Endothelial cell of umbilical vein (primary cell): Measurements from ENCODE around the gene YEATS4. TPM values are rescaled to one million over a fixed set of nuclear protein-coding genes. Genes with fewer than 3 reads are reported as not detected.

Source experiments
- BruUV-seq: library from RNA; stranded (reverse); fragments of 400-500 nt; replicated peaks from 2 replicates; lab custom pipeline; 2021; lab: Mats Ljungman, UMichigan
- CTCF ChIA-PET: fragments of 300-600, 350-600 bp; sonication (Branson Sonifier 250); formaldehyde crosslinking; loops from one replicate; lab custom pipeline; 2021; ENCODE audit warnings: antibody characterized with exemption, inconsistent platforms; lab: Charles Lee
- POLR2A ChIA-PET: fragments of 300-600, 350-600 bp; sonication (Branson Sonifier 250); formaldehyde crosslinking; loops from one replicate; lab custom pipeline; 2021; ENCODE audit warnings: antibody characterized with exemption, inconsistent platforms; lab: Charles Lee
- DNase-seq: peaks from one replicate; pipeline ENCODE4 v3.0.0-alpha.2; 2011; ENCODE audit warnings: low read depth, low spot score
- FAIRE-seq: peaks from 2 replicates; lab custom pipeline; 2011; peaks lifted over from hg19 to GRCh38; lab: Jason Lieb, UNC
- H2AFZ ChIP-seq: 2 replicates; pipeline ENCODE4 v1.6.0; 2012; ENCODE audit warnings: low read depth, low read length, control low read depth, inconsistent platforms
- H3K27ac ChIP-seq: 2 replicates; pipeline ENCODE4 v1.5.1; 2011; ENCODE audit warnings: low read depth, mild to moderate bottlenecking, control low read depth, low read length, moderate library complexity; ENCODE audit not compliant: insufficient read depth
- H3K27me3 ChIP-seq, 2 experiments: 2 replicates each; pipeline versions ENCODE4 v1.6.0 to v1.6.1; 2011; ENCODE audit warnings: low read length in 2 of 2, mixed read lengths in 1 of 2; ENCODE audit not compliant: control insufficient read depth in 2 of 2, insufficient read depth in 2 of 2
- H3K36me3 ChIP-seq, 2 experiments: 2 replicates in 1 of 2; 3 replicates in 1 of 2; pipeline ENCODE4 v1.5.1; 2011; ENCODE audit warnings: low read length in 2 of 2, mild to moderate bottlenecking in 1 of 2, moderate library complexity in 1 of 2; ENCODE audit not compliant: control insufficient read depth in 2 of 2, insufficient read depth in 2 of 2; ENCODE audit errors: extremely low read depth in 1 of 2
- H3K4me1 ChIP-seq: 3 replicates; pipeline ENCODE4 v1.5.1; 2011; ENCODE audit warnings: mild to moderate bottlenecking, low read length; ENCODE audit not compliant: control insufficient read depth, insufficient read depth; ENCODE audit errors: extremely low read depth
- H3K4me2 ChIP-seq: 2 replicates; pipeline ENCODE4 v1.6.1; 2011; ENCODE audit warnings: low read length, control low read depth, mixed read lengths; ENCODE audit not compliant: insufficient read depth
- H3K4me3 ChIP-seq, 3 experiments: fragments of 200-600 bp in 1 of 3; sonication (generic), shearing (Covaris generic) in 1 of 3; replicated peaks in 1 of 3; 2 replicates each; pipeline ENCODE4 v1.5.1; 2011 to 2016; ENCODE audit warnings: control low read depth in 3 of 3, low read length in 3 of 3, mild to moderate bottlenecking in 2 of 3, inconsistent platforms in 1 of 3, low read depth in 1 of 3, moderate library complexity in 1 of 3; ENCODE audit not compliant: insufficient read depth in 1 of 3
- H3K79me2 ChIP-seq: 2 replicates; pipeline ENCODE4 v1.6.0; 2012; ENCODE audit warnings: low read length, inconsistent platforms; ENCODE audit not compliant: control insufficient read depth, insufficient read depth
- H3K9ac ChIP-seq: replicated peaks from 2 replicates; pipeline ENCODE3; 2011; ENCODE audit warnings: low read length, control low read depth; ENCODE audit not compliant: insufficient read depth; ENCODE audit errors: extremely low read depth
- H3K9me1 ChIP-seq: replicated peaks from 3 replicates; pipeline ENCODE4 v1.6.0; 2011; ENCODE audit warnings: mild to moderate bottlenecking, low read length; ENCODE audit not compliant: control insufficient read depth, insufficient read depth; ENCODE audit errors: extremely low read depth
- H3K9me3 ChIP-seq: replicated peaks from 2 replicates; pipeline ENCODE4 v1.5.1; 2012; ENCODE audit warnings: low read length, inconsistent platforms; ENCODE audit not compliant: control insufficient read depth, insufficient read depth
- H4K20me1 ChIP-seq: replicated peaks from 2 replicates; pipeline ENCODE3; 2011; ENCODE audit warnings: mild to moderate bottlenecking, low read length; ENCODE audit not compliant: control insufficient read depth, insufficient read depth; ENCODE audit errors: extremely low read depth
- EZH2 ChIP-seq: IDR thresholded peaks from 2 replicates; pipeline ENCODE4 v1.6.1; 2012; ENCODE audit warnings: borderline replicate concordance, low read depth, mild to moderate bottlenecking, moderate library complexity, low read length, inconsistent platforms; ENCODE audit not compliant: severe bottlenecking
- MAX ChIP-seq: IDR thresholded peaks from 2 replicates; pipeline ENCODE4 v1.6.1; 2011; ENCODE audit not compliant: insufficient read depth, insufficient read length
- MYC ChIP-seq: IDR thresholded peaks from one replicate; pipeline ENCODE4 v1.6.1; 2011; ENCODE audit warnings: mild to moderate bottlenecking, low read depth, low read length
- POLR2A ChIP-seq: IDR thresholded peaks from 2 replicates; pipeline ENCODE4 v1.6.1; 2012; ENCODE audit warnings: low read depth, mild to moderate bottlenecking, control low read depth, low read length
- POLR2AphosphoS5 ChIP-seq: IDR thresholded peaks from 2 replicates; pipeline ENCODE4 v1.6.1; 2012; ENCODE audit warnings: low read depth, mild to moderate bottlenecking, control low read depth, low read length, moderate library complexity; ENCODE audit not compliant: insufficient read depth
- dilution Hi-C: fragments of 300-500 bp; cut with MboI; formaldehyde crosslinking; loops from one replicate; pipeline ENCODE4 v1.15.0; 2019; ENCODE audit warnings: low sequenced_read_pairs; ENCODE audit not compliant: extremely low pct_ligation_motif_present
- intact Hi-C: fragments of 100-400 bp; cut with micrococcal nuclease; formaldehyde crosslinking; loops from one replicate; pipeline ENCODE4 v1.10.0; 2022
- polyA plus RNA-seq, 4 experiments: library from polyadenylated mRNA; depleted of rRNA in 3 of 4; stranded (reverse) in 3 of 4; unstranded in 1 of 4; fragments of >200 nt; gene quantifications; 2 replicates each; pipeline versions ENCODE4 v1.2.1 to v1.2.3, GENCODE V29; 2011 to 2012; ENCODE audit warnings: missing spikeins in 1 of 4
- total RNA-seq: library from RNA; stranded (reverse); gene quantifications from 2 replicates; pipeline ENCODE4 v1.2.3, GENCODE V29; 2021

The YEATS4 gene
- total and polyA plus RNA-seq, 2 donors (not counting 3 experiments of a cell fraction or from before 2014, with no cell fraction given), result 13.6 to 16.7 TPM

GRCh38 chr12:69366796-69367195, 7.3 kb downstream of the YEATS4 start:
- BruUV-seq, result no TSS peak
- FAIRE-seq (no peak), DNase-seq (no peak)
- H3K79me2 ChIP-seq, result no peaks in the 10 kb centered on the region
- H4K20me1 ChIP-seq, result no peaks in the 10 kb centered on the region
- H2AFZ ChIP-seq, result no peak overlapping the region
- intact Hi-C loops (no loop called here), dilution Hi-C loops (no loop called here)
- H3K9me1 ChIP-seq, result no peaks in the 10 kb centered on the region
- H3K36me3 ChIP-seq, result peaks cover 0 to 13% of the 10 kb centered on the region in 2 experiments
- H3K27me3 ChIP-seq, result no peaks in the 10 kb centered on the region
- no peak overlapping the region for H3K9ac ChIP-seq
- ChIA-PET POLR2A (no interaction called here), CTCF (interaction anchor here (1.3 to 2.5 kb wide), 3 partner anchors 18 to 204 kb away, joined by 3 to 8 read pairs (median 3); no protein-coding TSS in a partner anchor)
- no peak overlapping the region for H3K27ac ChIP-seq
- H3K4me3 ChIP-seq, result no peak overlapping the region
- H3K4me2 ChIP-seq, result no peak overlapping the region
- H3K9me3 ChIP-seq, result no peaks in the 10 kb centered on the region
- no peak for TF ChIP-seq EZH2
- TF ChIP-seq MAX, result no peak
- no peak for TF ChIP-seq POLR2AphosphoS5
- no peaks in the 10 kb centered on the region for H3K4me1 ChIP-seq

GRCh38 chr12:69368171-69368570, 8.6 kb downstream of the YEATS4 start:
- no peaks in the 10 kb centered on the region for H3K9me3 ChIP-seq
- H2AFZ ChIP-seq, result no peak overlapping the region
- no peak overlapping the region for H3K27ac ChIP-seq
- H4K20me1 ChIP-seq, result no peaks in the 10 kb centered on the region
- FAIRE-seq (no peak), DNase-seq (no peak)
- H3K9ac ChIP-seq, result no peak overlapping the region
- H3K4me3 ChIP-seq, result no peak overlapping the region
- peaks cover 0 to 14% of the 10 kb centered on the region in 2 experiments for H3K36me3 ChIP-seq
- ChIA-PET CTCF (interaction anchor here (1.7 to 2.5 kb wide), 2 partner anchors 17 to 202 kb away, joined by 3 to 8 read pairs; no protein-coding TSS in a partner anchor), POLR2A (no interaction called here)
- no peaks in the 10 kb centered on the region for H3K9me1 ChIP-seq
- H3K27me3 ChIP-seq, result no peaks in the 10 kb centered on the region
- H3K4me2 ChIP-seq, result no peak overlapping the region
- intact Hi-C loops (no loop called here), dilution Hi-C loops (no loop called here)
- no TSS peak for BruUV-seq
- H3K4me1 ChIP-seq, result no peaks in the 10 kb centered on the region
- no peaks in the 10 kb centered on the region for H3K79me2 ChIP-seq
- no peak for TF ChIP-seq MAX
- no peak for TF ChIP-seq POLR2AphosphoS5
- TF ChIP-seq POLR2A, result no peak
- TF ChIP-seq MYC, result no peak
